ENCODE results near the gene TMEM233.
"Not testable (repeated sequence)": the region's sequence is repeated elsewhere in the genome, so short reads cannot be mapped to it uniquely, and the experiment has no call there.

TMEM233 gene

DNA sequence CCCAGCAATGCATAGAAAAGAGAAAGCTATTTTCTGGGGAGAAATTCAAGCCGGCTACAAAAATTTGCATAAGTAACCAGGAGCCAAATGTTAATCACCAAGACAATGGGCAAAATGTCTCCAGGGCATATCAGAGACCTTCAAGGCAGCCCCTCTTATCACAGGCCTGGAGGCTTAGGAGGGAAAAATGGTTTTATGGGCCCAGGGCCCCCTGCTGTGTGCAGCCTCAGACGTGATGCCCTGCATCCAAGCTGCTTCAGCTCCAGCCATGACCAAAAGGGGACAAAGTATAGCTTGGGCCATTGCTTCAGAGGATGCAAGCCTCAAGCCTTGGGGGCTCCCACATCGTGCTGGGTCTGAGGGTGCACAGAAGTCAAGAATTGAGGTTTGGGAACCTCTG lies 15.8 kb downstream of the TMEM233 start:
- no peak for DNase-seq

DNA sequence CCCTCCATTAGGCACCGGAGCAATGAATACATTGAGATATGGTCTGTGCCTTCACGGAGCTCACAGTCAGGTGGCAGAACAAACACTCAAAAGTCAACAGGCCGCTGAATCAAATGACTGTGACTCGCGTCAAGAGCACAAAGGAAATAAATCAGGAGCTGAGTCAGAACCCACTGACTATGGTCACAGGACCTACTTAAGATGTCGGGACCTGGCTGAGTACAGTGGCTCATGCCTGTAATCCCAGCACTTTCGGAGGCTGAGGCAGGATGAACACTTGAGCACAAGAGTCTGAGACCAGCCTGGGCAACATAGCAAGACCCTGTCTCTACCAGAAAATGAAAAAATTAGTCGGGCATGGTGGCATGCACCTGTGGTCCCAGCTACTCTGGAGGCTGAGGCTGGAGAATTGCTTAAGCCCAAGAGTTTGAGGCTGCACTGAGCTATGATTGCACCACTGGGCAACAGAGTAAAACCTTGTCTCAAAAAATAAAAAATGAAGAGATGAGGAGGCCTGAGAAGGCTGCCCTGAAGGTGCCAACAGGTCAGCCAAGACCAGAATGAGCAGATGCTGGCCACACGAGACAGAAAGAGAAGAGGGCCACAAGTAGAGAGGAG lies 19.9 kb downstream of the TMEM233 start:
- no peak for DNase-seq

DNA sequence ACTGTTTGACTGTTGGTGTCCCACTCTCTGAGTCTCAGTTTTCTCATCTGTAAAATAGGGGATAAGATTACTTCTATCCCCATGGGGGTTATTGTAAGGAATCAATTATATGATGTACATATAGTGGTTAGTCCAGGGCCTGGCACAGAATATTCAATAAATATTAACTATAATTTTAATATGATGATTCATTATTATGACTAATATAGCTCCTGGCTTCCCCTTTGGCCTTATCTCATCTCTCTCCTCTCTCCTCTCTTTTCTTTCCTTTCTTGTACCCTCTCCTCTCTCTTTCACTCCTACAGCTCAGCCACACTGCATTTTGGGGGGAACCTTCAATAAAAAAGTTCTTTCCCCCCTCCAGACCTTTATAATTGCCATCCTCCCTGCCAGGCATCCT lies 21.1 kb downstream of the TMEM233 start:
- DNase-seq = no peak

DNA sequence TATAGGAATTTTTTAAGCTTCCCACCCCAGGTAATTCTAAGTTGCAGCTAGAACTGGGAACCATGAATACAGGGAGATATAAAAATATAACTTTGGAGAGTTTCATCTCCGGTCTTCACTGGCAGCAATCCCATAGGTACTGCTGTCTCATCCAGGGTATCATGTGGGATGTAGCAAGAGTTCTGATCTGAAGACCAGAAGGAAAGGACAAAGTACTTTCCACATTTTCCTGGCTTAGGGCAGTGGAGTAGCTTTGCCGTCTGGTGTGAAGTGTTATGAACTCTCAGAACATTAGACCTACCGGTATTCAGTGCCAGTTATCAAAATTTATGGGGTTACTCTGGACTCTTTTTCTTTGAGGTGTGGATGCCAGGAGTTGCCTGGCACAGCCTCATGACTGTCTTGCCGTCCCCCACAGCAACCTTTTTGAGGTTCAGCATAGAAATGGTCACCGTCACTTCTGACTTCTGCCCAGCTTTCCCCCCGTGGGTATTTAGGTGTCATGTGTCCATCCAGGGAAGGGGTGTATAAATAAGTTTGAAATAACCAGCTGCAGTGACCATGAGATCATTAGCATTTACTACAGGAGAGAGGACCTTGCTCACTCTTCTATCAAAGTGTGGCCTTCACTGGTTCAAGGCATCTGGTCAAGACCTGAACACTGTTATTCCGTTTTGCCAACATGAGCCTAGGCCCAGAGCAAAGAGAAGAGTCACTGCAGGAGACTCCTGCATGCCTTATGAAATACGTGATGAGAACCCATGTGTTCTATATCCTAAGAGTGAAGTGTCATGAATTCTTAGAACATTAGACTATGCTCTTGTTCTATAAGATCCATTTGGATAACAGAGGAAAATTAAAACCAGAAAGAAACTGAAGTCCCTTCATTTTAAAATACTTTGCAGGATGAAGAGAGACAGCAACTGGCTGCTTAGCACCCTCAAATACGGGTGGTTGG lies 22.2 kb downstream of the TMEM233 start:
- no peak for DNase-seq

DNA sequence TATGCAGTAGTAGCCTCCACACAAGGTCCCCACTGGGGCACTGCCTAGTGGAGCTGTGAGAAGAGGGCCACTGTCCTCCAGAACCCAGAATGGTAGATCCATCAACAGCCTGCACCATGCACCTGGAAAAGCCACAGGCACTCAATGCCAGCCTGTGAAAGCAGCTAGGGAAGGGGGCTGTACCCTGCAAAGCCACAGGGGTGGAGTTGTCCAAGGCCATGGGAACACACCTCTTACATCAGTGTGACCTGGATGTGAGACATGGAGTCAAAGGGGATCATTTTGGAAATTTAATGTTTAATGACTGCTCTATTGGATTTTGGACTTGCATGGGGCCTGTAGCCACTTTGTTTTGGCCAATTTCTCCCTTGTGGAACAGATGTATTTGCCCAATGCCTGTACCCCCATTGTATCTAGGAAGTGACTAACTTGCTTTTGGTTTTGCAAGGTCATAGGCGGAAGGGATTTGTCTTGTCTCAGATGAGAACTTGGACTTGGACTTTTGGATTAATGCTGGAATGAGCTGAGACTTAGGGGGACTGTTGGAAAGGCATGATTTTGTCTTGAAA lies 24.8 kb downstream of the TMEM233 start:
- DNase-seq = not testable (repeated sequence)

DNA sequence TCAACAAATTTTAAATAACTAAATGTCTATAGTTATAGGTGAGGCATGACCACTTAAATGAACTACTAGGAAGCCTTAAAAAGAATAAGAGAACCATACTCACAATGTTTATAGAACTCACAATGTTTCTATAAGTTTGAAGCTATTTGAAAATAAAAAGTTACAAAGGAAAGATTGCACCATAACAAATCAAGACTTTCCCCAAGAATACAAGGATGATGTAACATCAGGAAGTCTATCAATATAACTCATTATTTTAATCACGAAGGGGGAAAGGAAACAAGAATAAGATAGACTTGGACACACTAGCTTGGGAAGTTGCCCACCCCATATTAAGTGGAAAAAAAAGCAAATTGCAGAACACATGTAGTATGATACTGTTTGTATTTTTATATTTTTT lies 26.9 kb downstream of the TMEM233 start:
- no peak for DNase-seq

DNA sequence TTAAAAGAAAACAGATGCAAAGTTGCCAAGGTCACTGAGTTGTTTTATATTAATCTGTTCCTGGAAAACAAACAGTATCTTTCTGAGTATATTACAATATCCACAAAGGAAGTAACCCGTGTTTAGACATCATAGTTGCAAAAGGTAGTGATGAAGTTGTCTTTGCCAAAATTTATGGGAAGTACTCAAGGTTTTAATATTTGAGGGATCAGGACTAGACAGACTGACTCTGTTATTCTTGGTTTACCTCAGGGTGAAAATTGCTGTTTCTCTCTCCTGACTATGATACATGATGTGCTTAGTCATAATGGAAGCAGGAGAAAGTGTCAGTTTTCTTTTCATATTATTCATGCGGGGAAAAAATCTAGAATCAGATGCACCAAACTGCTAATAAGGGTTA lies 28.3 kb downstream of the TMEM233 start:
- no peak for DNase-seq

DNA sequence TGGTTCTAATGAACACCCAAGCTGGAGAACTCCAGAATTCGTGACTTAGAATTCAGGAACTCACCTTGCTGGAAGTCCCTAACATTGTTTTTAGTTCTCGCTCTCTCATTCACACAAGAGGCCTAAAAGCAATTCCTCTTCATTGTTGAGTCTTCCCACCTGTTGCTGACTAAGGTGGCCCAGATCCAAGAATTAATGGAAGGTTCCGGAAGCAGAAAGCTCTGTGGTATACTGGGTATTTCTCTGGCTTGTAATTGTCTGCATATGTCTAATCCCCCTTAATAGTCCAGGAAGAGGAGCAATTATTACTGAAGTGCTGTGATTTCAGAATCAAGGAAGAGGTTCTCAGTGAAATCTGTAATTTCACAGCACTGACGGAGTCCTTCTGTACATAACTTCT lies 31.4 kb downstream of the TMEM233 start:
- DNase-seq = no peak

DNA sequence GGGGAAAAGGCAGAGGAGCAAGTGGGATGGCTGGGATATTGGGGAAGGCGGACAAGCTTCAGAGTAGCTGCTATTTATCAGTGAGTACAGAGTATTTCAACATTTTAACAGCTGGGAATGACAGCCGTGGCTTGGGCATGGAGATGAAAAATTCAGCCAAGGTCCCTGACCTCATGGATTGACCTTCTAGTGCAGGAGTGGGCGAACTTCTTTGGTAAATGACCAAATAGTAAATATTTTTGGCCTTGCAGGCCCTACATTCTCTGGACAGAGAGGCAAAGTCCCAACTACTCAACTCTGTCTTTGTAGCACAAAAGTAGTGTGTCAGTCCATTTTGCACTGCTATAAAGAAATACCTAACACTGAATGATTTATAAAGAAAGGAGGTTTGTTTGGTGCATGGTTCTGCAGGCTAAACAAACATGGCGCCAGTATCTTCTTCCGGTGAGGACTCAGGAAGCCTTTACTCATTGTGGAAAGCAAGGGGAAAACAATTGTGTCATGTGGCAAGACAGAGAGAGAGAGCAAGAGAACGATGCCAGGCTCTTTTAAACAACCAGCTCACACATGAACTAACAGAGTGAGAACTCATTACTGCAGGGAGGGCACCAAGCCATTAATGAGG lies 33.6 kb downstream of the TMEM233 start:
- no peak for DNase-seq

DNA sequence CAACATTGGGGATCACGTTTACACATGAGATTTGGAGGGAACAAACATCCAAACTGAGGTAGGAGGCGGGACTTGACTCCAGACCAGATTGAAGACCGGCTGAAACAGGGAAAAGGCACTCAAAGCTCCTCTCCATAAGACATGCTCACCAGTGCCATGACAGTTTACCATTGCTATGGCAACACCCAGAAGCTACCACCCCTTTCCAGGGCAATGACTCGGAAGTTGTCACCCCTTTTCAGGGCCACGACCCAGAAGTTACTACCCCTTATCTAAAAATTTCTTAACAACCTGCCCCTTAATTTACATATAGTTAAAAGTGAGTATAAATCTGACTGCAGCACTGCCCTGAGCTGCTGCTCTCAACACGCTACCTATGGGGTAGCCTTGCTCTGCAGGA lies 34.1 kb downstream of the TMEM233 start:
- no peak for DNase-seq

DNA sequence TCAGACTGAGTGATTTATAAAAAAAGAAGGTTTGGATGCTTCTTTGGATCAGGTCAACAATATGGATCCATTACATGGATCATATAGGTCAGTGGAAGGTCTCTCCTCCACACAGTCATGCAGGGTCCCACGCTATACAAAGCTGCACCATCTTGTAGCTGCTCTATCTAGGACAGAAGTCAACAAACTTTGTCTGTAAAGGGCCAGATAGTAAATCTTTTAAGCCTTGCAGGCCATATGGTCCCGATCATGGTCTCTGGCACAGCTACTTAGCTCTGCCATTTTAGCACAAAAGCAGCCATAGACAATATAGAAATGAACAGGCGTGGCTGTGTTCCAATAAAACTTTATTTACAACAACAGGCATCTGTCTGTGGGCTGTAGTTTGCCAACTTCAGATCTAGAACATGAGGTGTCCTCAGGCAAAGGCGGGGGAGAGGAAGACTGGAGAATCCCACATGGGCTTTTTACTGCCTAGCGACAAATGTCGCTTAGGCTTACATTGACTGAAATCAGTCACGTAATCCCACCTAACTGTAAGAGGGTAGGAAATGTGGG lies 36.7 kb downstream of the TMEM233 start:
- DNase-seq = no peak

DNA sequence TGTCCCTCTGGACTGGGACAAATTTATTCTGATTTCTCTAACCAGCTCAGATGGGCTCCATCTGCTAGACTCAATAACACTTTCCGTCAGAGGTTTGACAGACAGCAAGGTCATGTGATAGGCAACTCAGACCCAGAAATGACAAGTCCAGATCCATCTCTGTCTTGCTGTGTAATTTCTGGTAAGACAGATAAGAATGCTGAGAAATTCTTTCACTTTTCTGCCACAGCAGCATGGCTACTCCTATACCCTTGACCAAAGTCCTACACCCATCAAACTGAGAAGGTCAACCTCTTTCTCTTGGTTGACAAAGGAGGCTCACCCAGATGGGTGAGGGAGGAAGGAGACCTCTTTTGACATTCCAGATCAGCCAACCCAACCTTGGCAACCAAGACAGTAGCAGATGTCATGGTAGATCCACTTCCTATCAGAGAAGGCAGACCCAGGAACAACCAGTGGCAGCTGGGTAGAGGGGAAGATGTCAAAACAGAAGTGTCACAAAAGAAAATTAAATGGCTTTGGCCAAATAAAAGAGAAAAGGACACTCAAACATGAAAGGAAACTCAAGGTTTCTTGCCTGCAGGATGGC lies 37.5 kb downstream of the TMEM233 start:
- DNase-seq = no peak

DNA sequence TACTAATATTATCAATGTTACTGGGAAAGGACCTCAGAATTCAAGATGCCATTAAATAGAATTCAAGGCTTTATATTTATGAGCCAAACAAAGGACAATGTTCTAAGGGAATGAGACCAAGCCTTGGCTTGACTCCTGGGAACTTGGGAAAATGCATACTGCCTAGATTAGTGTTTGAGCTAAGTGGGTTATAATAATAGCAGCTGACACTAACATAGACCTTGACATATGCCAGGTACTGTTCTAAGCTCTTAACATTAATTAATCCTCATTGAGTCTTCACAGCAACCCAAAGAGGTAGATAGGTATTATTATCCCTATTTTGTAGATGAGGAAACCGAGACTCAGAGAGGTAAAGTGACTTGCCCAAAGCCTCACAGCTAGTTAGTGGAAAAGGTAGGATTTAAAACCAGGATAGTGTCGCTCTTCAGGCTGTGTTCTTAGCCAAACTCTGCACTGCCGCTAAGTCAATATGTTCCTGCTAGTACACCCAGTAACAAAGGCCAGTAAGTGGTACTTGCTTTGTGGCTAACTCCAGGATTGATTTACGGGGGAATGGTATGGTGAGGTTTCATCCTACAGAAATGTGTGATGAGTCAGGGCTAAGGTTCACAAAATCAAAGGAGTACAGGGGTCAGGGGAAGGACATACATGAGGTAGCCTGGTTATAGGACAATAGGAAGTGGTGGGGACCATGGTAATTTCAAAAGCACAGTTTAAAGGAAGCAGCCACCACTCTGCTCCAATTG lies 38.5 kb downstream of the TMEM233 start:
- DNase-seq = no peak

DNA sequence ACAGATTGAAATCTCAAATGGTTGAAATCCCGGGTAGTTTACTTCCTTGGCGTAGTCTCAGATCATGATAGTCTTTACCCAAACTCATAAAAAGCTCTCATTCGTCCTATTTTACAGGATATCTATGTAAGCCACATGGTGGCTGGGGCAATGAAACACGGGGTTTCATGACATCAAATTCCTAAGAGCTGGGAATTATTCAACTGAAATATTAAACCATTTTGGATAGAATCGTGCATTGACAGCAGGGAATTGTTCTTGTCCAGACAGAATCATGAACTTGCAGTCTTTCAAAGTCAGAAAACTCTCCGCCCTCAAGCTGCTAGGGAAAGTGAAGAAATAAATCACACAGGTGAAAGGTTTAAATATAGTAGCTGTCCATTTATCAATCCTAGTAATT lies 41.2 kb downstream of the TMEM233 start:
- DNase-seq = no peak

DNA sequence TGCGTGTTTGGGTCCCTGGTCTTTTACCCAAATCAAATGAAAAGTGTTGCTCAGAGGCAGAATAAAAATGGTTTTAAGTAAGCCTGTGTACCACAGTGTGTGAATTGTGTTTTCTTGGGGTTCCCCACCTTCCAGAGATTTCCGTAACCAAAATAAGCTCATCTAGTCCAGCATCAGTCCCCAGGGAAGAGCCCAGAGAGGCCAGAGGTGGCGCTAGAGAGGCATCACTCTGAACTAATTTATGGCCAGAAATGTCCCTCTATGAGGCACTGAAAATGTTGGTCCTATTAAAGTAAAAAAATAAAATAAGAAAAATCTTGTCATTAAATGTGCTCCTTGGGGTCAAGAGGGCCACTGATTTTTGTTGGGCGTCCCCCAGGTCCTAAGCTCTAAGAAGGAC lies 49.4 kb downstream of the TMEM233 start:
- no peak for DNase-seq

DNA sequence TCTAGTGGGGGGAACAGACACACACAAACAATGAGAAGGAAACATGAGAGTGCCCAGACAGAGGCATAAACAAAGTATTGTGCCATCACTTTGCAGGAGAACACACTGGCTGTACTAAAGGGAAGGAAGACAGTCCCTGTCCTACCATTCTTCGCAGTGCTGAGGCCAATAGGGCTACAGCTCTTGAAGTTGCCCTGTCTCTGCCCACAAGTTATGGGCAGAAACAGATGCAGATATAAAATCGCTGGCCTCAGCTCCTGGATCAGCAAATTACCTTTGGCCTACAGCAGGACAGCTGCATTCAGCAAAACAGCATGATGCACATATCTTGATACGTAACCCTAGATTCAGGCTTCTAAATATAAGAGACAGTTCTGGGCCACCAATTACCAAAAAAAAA lies 51.4 kb downstream of the TMEM233 start:
- DNase-seq = no peak

DNA sequence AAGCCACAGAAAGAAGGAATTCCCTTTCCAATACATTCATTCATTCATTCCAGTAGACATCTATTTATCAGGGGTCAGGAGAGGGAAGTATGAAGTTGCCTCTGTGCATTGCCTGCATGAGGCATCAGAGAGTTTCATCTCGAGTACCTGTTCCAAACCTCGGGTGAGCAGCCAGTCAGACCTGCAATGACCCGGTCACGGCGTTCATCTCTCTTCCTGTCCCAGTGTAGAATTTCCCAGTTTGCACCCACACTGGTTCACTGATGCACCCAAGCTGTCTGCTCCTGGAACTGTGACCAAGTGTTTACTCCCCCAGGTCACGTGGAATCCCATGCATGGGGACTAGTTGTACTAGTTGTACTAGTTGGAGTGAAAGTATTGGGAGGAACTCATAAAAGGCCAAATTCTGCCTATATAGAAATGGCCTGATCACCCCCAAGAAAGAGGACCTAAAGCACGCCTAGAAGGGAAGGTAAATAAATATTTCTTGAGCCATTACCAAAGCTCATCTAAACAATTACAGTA lies 52.0 kb downstream of the TMEM233 start:
- no peak for DNase-seq

DNA sequence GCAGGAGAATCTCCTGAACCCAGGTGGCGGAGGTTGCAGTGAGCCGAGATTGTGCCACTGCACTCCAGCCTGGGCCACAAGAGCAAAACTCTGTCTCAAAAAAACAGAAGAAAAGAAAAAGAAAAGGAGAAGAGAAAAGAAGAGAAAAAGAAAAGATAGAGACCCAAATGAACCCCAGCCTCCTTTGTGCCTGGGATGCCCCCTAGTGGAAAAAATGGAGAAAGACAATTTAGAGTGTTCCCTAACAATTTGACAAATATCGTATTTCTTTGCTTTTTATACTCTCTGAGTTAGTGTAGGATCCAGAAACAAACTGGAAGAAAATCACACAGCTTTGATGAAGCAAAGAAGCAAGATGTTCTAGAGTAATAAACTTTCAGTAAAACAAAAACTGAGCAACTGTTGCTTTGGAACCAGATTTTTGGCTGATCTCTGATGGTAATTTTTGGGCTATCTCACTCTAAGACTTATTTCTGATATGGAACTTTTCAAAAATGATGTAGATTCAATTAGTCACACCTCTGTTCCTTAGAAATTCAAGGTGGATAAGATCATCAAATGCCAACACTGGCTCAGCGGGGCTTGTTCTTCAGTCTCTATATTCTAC lies 55.7 kb downstream of the TMEM233 start:
- no peak for DNase-seq

DNA sequence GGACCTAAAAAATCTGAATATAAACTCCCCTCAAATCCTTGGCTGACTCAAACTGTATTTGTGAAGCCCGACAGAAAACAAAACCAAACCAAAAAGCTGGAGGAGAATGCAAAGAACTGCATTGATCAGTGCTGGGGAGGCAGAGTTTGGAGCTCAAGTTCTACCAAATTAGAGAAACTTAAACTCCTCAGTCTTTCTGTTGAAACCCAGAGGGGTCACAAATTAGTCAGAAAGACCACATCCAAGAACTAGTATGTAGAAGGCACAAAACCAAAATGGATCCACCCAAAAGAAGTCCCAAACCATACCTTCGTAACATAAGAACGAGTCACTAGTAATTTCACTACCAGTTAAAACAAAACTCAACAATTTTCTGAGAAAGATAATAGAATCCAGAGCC lies 59.1 kb downstream of the TMEM233 start:
- DNase-seq = no peak

DNA sequence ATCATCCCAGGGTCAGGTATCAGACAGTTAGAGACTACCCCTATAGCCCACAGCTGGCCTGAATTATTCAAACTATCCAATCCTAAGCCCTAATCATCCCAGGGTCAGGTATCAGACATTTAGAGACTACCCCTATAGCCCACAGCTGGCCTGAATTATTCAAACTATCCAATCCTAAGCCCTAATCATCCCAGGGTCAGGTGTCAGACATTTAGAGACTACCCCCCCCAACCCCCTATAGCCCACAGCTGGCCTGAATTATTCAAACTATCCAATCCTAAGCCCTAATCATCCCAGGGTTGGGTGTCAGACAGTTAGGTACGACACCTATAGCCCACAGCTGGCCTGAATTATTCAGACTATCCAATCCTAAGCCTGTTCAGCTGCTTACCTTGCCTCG lies 63.4 kb downstream of the TMEM233 start:
- DNase-seq = not testable (repeated sequence)

All from nucleus accumbens (tissue), 56 donors.